ENCODE measurements around the gene SORT1.
A peak's percentile ranks its signal among the peaks of the same experiment; 100 is the strongest.
"Not testable (repeated sequence)": the region's sequence is repeated elsewhere in the genome, so short reads cannot be mapped to it uniquely, and the experiment has no call there.

SORT1 gene

GRCh38 chr1:109294481-109294880 lies 103.2 kb downstream of the SORT1 start:
- no peak for DNase-seq

- no peak for DNase-seq
Observed at GRCh38 chr1:109293026-109293425, 104.7 kb downstream of the SORT1 start.

GRCh38 chr1:109292364-109292763 lies 105.4 kb downstream of the SORT1 start:
- DNase-seq, result no peak

- no peak for DNase-seq
Observed at GRCh38 chr1:109290998-109291397, 106.7 kb downstream of the SORT1 start.

GRCh38 chr1:109290137-109290536 lies 107.6 kb downstream of the SORT1 start:
- no peak for DNase-seq

- DNase-seq, result not testable (repeated sequence)
Observed at GRCh38 chr1:109286762-109287161, 111.0 kb downstream of the SORT1 start.

- DNase-seq, result no peak
Observed at GRCh38 chr1:109283748-109284600, 113.7 kb downstream of the SORT1 start.

- DNase-seq, result peak; percentile 91
Observed at GRCh38 chr1:109282952-109283747, 114.6 kb downstream of the SORT1 start, which contains the start of gene PSRC1. Gene PSRC1, minus strand, starts transcription at chr1:109283145.

- DNase-seq, result no peak
Observed at GRCh38 chr1:109282497-109282951, 115.2 kb downstream of the SORT1 start.

- DNase-seq, result no peak
Observed at GRCh38 chr1:109281680-109282496, 115.8 kb downstream of the SORT1 start.

GRCh38 chr1:109280862-109281261 lies 116.9 kb downstream of the SORT1 start:
- no peak for DNase-seq

GRCh38 chr1:109279615-109280278 lies 118.0 kb downstream of the SORT1 start:
- no peak for DNase-seq

GRCh38 chr1:109277434-109278204 lies 120.1 kb downstream of the SORT1 start:
- DNase-seq, result peak; percentile 66

GRCh38 chr1:109275706-109276345 lies 121.9 kb downstream of the SORT1 start:
- no peak for DNase-seq

- no peak for DNase-seq
Observed at GRCh38 chr1:109274533-109275476, 122.9 kb downstream of the SORT1 start.

GRCh38 chr1:109273570-109274288 lies 124.0 kb downstream of the SORT1 start:
- no peak for DNase-seq

GRCh38 chr1:109272831-109273547 lies 124.7 kb downstream of the SORT1 start:
- no peak for DNase-seq

GRCh38 chr1:109272021-109272799 lies 125.5 kb downstream of the SORT1 start:
- DNase-seq, result no peak
